Measurements from ENCODE around the gene LYSMD2. TPM values are rescaled to one million over a fixed set of nuclear protein-coding genes. Genes with fewer than 3 reads are reported as not detected.

LYSMD2 gene
- total and polyA plus RNA-seq, 2 experiments from 2014 or later, result 5.4 to 5.9 TPM

DNA sequence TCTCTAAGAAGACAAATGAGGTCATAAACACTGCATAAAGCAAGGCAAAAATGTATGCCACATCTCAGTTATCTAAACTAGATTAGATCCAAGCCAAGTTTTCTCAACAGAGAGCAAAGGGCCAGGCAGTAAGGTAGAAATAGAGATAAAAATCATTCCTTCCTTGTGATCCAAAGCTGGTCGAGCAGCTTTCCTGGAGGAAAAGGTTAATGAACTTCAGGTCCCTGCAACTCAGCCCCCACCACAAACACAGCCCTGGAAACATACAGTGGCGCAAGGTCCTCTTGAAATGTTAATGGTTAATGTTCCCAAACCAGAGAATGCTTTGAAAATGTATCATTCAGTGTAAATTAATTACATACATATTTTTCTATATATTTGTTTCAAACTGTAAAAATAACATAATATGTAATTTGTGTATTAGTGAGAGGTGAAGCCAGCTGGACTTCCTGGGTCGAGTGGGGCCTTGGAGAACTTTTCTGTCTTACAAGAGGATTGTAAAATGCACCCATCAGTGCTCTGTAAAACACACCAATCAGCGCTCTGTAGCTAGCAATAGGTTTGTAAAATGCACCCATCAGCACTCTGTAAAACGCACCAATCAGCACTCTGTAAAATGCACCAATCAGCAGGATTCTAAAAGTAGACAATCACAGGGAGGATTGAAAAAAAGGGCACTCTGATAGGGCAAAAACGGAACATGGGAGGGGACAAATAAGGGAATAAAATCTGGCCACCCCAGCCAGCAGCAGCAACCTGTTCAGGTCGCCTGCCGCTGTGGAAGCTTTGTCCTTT lies 17.1 kb downstream of the LYSMD2 start (continued):
- TF ChIP-seq, protein P1, sequence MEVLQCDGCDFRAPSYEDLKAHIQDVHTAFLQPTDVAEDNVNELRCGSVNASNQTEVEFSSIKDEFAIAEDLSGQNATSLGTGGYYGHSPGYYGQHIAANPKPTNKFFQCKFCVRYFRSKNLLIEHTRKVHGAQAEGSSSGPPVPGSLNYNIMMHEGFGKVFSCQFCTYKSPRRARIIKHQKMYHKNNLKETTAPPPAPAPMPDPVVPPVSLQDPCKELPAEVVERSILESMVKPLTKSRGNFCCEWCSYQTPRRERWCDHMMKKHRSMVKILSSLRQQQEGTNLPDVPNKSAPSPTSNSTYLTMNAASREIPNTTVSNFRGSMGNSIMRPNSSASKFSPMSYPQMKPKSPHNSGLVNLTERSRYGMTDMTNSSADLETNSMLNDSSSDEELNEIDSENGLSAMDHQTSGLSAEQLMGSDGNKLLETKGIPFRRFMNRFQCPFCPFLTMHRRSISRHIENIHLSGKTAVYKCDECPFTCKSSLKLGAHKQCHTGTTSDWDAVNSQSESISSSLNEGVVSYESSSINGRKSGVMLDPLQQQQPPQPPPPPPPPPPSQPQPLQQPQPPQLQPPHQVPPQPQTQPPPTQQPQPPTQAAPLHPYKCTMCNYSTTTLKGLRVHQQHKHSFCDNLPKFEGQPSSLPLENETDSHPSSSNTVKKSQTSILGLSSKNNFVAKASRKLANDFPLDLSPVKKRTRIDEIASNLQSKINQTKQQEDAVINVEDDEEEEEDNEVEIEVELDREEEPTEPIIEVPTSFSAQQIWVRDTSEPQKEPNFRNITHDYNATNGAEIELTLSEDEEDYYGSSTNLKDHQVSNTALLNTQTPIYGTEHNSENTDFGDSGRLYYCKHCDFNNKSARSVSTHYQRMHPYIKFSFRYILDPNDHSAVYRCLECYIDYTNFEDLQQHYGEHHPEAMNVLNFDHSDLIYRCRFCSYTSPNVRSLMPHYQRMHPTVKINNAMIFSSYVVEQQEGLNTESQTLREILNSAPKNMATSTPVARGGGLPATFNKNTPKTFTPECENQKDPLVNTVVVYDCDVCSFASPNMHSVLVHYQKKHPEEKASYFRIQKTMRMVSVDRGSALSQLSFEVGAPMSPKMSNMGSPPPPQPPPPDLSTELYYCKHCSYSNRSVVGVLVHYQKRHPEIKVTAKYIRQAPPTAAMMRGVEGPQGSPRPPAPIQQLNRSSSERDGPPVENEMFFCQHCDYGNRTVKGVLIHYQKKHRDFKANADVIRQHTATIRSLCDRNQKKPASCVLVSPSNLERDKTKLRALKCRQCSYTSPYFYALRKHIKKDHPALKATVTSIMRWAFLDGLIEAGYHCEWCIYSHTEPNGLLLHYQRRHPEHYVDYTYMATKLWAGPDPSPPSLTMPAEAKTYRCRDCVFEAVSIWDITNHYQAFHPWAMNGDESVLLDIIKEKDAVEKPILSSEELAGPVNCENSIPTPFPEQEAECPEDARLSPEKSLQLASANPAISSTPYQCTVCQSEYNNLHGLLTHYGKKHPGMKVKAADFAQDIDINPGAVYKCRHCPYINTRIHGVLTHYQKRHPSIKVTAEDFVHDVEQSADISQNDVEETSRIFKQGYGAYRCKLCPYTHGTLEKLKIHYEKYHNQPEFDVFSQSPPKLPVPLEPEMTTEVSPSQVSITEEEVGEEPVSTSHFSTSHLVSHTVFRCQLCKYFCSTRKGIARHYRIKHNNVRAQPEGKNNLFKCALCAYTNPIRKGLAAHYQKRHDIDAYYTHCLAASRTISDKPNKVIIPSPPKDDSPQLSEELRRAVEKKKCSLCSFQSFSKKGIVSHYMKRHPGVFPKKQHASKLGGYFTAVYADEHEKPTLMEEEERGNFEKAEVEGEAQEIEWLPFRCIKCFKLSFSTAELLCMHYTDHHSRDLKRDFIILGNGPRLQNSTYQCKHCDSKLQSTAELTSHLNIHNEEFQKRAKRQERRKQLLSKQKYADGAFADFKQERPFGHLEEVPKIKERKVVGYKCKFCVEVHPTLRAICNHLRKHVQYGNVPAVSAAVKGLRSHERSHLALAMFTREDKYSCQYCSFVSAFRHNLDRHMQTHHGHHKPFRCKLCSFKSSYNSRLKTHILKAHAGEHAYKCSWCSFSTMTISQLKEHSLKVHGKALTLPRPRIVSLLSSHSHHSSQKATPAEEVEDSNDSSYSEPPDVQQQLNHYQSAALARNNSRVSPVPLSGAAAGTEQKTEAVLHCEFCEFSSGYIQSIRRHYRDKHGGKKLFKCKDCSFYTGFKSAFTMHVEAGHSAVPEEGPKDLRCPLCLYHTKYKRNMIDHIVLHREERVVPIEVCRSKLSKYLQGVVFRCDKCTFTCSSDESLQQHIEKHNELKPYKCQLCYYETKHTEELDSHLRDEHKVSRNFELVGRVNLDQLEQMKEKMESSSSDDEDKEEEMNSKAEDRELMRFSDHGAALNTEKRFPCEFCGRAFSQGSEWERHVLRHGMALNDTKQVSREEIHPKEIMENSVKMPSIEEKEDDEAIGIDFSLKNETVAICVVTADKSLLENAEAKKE (CRISPR knock-in tag; IDR thresholded peaks at IDR 0.05), result no peak
- TF ChIP-seq EZH2phosphoT487 (IDR thresholded peaks at IDR 0.05; ENCODE audit: unreplicated experiment) (no peak), CREB1 (CRISPR knock-in tag; IDR thresholded peaks at IDR 0.05; ENCODE audit: low read depth) (no peak), JUNB (IDR thresholded peaks at IDR 0.05; ENCODE audit: unreplicated experiment) (no peak), ZNF331 (CRISPR knock-in tag; IDR thresholded peaks at IDR 0.05; ENCODE audit: low read depth) (no peak), NANOG (IDR thresholded peaks at IDR 0.05; ENCODE audit: borderline replicate concordance) (no peak), ZNF114 (CRISPR knock-in tag; IDR thresholded peaks at IDR 0.05) (no peak), EZH2 (IDR thresholded peaks at IDR 0.05; ENCODE audit: low read depth, unreplicated experiment) (no peak)

DNA sequence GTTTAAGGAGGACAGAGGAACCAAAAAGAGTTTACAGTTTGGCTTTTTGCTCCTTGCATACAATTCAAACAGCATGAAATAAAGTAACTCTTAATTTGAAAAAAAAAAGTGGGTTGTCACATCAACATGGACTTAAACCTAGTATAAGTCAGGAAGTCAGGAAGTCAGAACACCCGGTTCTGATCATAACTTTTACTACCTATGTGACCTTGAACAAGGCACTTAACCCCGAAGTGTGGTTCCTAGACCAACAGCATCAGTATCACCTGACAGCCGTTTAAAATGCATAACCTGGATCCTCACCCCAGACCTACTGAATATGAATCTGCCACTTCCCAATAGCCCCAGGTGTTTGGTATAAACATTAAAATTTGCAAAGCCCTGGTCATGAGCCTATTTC lies 18.7 kb downstream of the LYSMD2 start:
- Histone ChIP-seq H3K4me2 (no peak overlapping the region), H3K79me2 (replicated peaks; ENCODE audit: insufficient read depth) (no peaks in the 10 kb centered on the region), H4K20me1 (replicated peaks; ENCODE audit: insufficient read depth) (no peaks in the 10 kb centered on the region), H3K4me1 (ENCODE audit: insufficient read depth) (no peaks in the 10 kb centered on the region), H3K9me2 (ENCODE audit: insufficient read depth) (no peaks in the 10 kb centered on the region), H2AFZ (no peak overlapping the region), H3K27me3 (ENCODE audit: insufficient read depth) (no peaks in the 10 kb centered on the region), H3F3A (replicated peaks; ENCODE audit: low read depth) (no peaks in the 10 kb centered on the region), H3K4me3 (no peak overlapping the region), H3K27ac (ENCODE audit: low read depth) (no peak overlapping the region), H3K36me3 (ENCODE audit: insufficient read depth) (no peaks in the 10 kb centered on the region)
- peaks cover 33% of the 10 kb centered on the region for H3K36me3 Mint-ChIP-seq (ENCODE audit: low read depth)
- H3K9me3 Mint-ChIP-seq, result no peaks in the 10 kb centered on the region
- DNase-seq (ENCODE audit: low spot score) (no peak), ATAC-seq (no peak)
- H3K27ac Mint-ChIP-seq, result no peak overlapping the region
- H3K27me3 Mint-ChIP-seq (ENCODE audit: insufficient read depth, low read depth, poor library complexity), result peaks cover 2% of the 10 kb centered on the region
- H3K4me3 Mint-ChIP-seq, result no peak overlapping the region
- H3K4me1 Mint-ChIP-seq, result peaks cover 9% of the 10 kb centered on the region; the same call in 2 of the 3 replicates
- TF ChIP-seq, protein P2, sequence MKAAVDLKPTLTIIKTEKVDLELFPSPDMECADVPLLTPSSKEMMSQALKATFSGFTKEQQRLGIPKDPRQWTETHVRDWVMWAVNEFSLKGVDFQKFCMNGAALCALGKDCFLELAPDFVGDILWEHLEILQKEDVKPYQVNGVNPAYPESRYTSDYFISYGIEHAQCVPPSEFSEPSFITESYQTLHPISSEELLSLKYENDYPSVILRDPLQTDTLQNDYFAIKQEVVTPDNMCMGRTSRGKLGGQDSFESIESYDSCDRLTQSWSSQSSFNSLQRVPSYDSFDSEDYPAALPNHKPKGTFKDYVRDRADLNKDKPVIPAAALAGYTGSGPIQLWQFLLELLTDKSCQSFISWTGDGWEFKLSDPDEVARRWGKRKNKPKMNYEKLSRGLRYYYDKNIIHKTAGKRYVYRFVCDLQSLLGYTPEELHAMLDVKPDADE (IDR thresholded peaks at IDR 0.05), result no peak
- TF ChIP-seq NANOG (IDR thresholded peaks at IDR 0.05; ENCODE audit: borderline replicate concordance), result no peak
- TF ChIP-seq, protein P3, sequence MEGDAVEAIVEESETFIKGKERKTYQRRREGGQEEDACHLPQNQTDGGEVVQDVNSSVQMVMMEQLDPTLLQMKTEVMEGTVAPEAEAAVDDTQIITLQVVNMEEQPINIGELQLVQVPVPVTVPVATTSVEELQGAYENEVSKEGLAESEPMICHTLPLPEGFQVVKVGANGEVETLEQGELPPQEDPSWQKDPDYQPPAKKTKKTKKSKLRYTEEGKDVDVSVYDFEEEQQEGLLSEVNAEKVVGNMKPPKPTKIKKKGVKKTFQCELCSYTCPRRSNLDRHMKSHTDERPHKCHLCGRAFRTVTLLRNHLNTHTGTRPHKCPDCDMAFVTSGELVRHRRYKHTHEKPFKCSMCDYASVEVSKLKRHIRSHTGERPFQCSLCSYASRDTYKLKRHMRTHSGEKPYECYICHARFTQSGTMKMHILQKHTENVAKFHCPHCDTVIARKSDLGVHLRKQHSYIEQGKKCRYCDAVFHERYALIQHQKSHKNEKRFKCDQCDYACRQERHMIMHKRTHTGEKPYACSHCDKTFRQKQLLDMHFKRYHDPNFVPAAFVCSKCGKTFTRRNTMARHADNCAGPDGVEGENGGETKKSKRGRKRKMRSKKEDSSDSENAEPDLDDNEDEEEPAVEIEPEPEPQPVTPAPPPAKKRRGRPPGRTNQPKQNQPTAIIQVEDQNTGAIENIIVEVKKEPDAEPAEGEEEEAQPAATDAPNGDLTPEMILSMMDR (conservative IDR thresholded peaks at IDR 0.05; ENCODE audit: low read depth in 2 of 2), result no peak
- TF ChIP-seq POLR2AphosphoS5 (IDR thresholded peaks at IDR 0.05; ENCODE audit: low read depth), result no peak
- TF ChIP-seq ZNF331 (CRISPR knock-in tag; IDR thresholded peaks at IDR 0.05; ENCODE audit: low read depth), result no peak
- TF ChIP-seq ZNF114 (CRISPR knock-in tag; IDR thresholded peaks at IDR 0.05), result no peak
- TF ChIP-seq CREB1 (CRISPR knock-in tag; IDR thresholded peaks at IDR 0.05; ENCODE audit: low read depth), result no peak
- no peak for TF ChIP-seq EZH2 (IDR thresholded peaks at IDR 0.05; ENCODE audit: low read depth, unreplicated experiment)
